Dermis blood vessel endothelial cell (primary cell): ENCODE data around the gene TUBB3. TPM values are rescaled to one million over a fixed set of nuclear protein-coding genes. Genes with fewer than 3 reads are reported as not detected.
"Not testable (repeated sequence)": the region's sequence is repeated elsewhere in the genome, so short reads cannot be mapped to it uniquely, and the experiment has no call there.

Experiments
- DNase-seq: peaks from one replicate; pipeline ENCODE4 v3.0.0; 2010
- total RNA-seq: library from RNA; depleted of rRNA; stranded (reverse); fragments of >200 nt; gene quantifications from 2 replicates; pipeline ENCODE4 v1.2.3, GENCODE V29; 2014

TUBB3 gene
- total RNA-seq, 1 donor from 2014 or later, result 102 TPM

- peak; percentile 58 for DNase-seq
Observed at GRCh38 chr16:89918453-89919347, 4.4 kb upstream of the TUBB3 start, which contains the start of gene MC1R. TSS of gene MC1R (plus strand) at chr16:89918862. CDS start at chr16:89919259, 397 bp downstream.

GRCh38 chr16:89919535-89920406 is 3.4 kb upstream of the TUBB3 start:
- DNase-seq, result no peak

- no peak for DNase-seq
Observed at GRCh38 chr16:89920723-89921122, 2.4 kb upstream of the TUBB3 start.

GRCh38 chr16:89921131-89921701 is 1.9 kb upstream of the TUBB3 start:
- DNase-seq, result no peak

GRCh38 chr16:89921702-89922476 is 1.3 kb upstream of the TUBB3 start:
- peak; percentile 95 for DNase-seq

- DNase-seq, result peak; percentile 91
Observed at GRCh38 chr16:89922477-89922883, 662 bp upstream of the TUBB3 start.

GRCh38 chr16:89923640-89924296 is 626 bp downstream of the TUBB3 start:
- DNase-seq, result no peak

- peak; percentile 50 for DNase-seq
Observed at GRCh38 chr16:89924297-89924924, 1.3 kb downstream of the TUBB3 start.

- no peak for DNase-seq
Observed at GRCh38 chr16:89924925-89925307, 1.8 kb downstream of the TUBB3 start.

- DNase-seq, result peak; percentile 48
Observed at GRCh38 chr16:89925596-89926079, 2.5 kb downstream of the TUBB3 start.

- DNase-seq, result no peak
Observed at GRCh38 chr16:89931305-89931896, 8.3 kb downstream of the TUBB3 start.

GRCh38 chr16:89931964-89932363 is 8.8 kb downstream of the TUBB3 start:
- no peak for DNase-seq

GRCh38 chr16:89934019-89934418 is 10.9 kb downstream of the TUBB3 start:
- not testable (repeated sequence) for DNase-seq

GRCh38 chr16:89934611-89935553 is 11.7 kb downstream of the TUBB3 start:
- no peak for DNase-seq

GRCh38 chr16:89935620-89936019 is 12.5 kb downstream of the TUBB3 start:
- DNase-seq, result not testable (repeated sequence)

- DNase-seq, result no peak
Observed at GRCh38 chr16:89936034-89936433, 12.9 kb downstream of the TUBB3 start.

GRCh38 chr16:89936508-89936907 is 13.4 kb downstream of the TUBB3 start:
- DNase-seq, result no peak

GRCh38 chr16:89936981-89937380 is 13.8 kb downstream of the TUBB3 start:
- DNase-seq, result no peak

- no peak for DNase-seq
Observed at GRCh38 chr16:89938175-89938885, 15.2 kb downstream of the TUBB3 start.
